ENCODE data around the gene DDX1. TPM values are rescaled to one million over a fixed set of nuclear protein-coding genes. Genes with fewer than 3 reads are reported as not detected.
"Not testable (repeated sequence)": the region's sequence is repeated elsewhere in the genome, so short reads cannot be mapped to it uniquely, and the experiment has no call there.

DDX1 gene
- total RNA-seq, result 117 and 124 TPM in 2 replicates
- polyA plus RNA-seq, result 28.4 and 41.2 TPM in 2 replicates
- 76.7 and 79.3 TPM in 2 replicates for polyA plus RNA-seq (2011; cell fraction: cytosol; rRNA removed)
- 66.9 and 89.7 TPM in 2 replicates for polyA plus RNA-seq (2011; cell fraction: nucleus; rRNA removed)
- 127 and 179 TPM in 2 replicates for polyA plus RNA-seq (2012)
- 34.2 and 38.7 TPM in 2 replicates for polyA minus RNA-seq
- 42.5 TPM for polyA minus RNA-seq (2011; cell fraction: cytosol; rRNA and poly(A)+ RNA removed)
- 35.5 and 40.1 TPM in 2 replicates for polyA minus RNA-seq (2011; cell fraction: nucleus; rRNA and poly(A)+ RNA removed)
- percentile 94 among the genes with signal in this experiment for Bru-seq, nascent RNA
- BruChase-seq, experiment 1, labeled RNA remaining after a 6-hour chase, result percentile 94 among the genes with signal in this experiment
- BruChase-seq, experiment 2, labeled RNA remaining after a 2-hour chase, result percentile 94 among the genes with signal in this experiment
- long read RNA-seq, transcript DDX1-201 (26 exons, 2,739 nt), result major isoform, 290 of 330 reads
- long read RNA-seq, partial matches to known transcripts, result 18 of 330 reads
- long read RNA-seq, other reads (novel, unspliced or antisense), result 22 of 330 reads

GRCh38 chr2:15591692-15592463 is at the start of gene DDX1:
DDX1 (plus strand) TSS chr2:15591868; CDS start chr2:15591934, 66 bp downstream.
- ChIA-PET POLR2A (no interaction called here), CTCF (interaction anchor here (2.9 kb wide), 1 partner anchor 15 kb away, joined by 23 read pairs; no protein-coding TSS in a partner anchor)
- DNase-seq (ENCODE audit: low read depth, low spot score) (peak; percentile 82), FAIRE-seq (no peak)
- H2AFZ ChIP-seq (ENCODE audit: low read depth, low read length), result peak within 1 kb of the TSS; percentile 95
- no peaks in the 10 kb centered on the region for H3K9me3 ChIP-seq (replicated peaks; ENCODE audit: control insufficient read depth, insufficient read depth, low read length)
- intact Hi-C loops (cut with micrococcal nuclease) (loop anchor here (1.0 to 2.0 kb wide), 2 partner anchors 15 to 422 kb away; no protein-coding TSS in a partner anchor), dilution Hi-C loops (cut with MboI; ENCODE audit: extremely low pct_ligation_motif_present, low sequenced_read_pairs) (no loop called here)
- H3K9ac ChIP-seq (replicated peaks; ENCODE audit: extremely low read depth, insufficient read depth, low read length), result peak within 1 kb of the TSS; percentile 94
- H3K36me3 ChIP-seq (ENCODE audit: control insufficient read depth in 2 of 2, extremely low read depth in 1 of 2, insufficient read depth in 2 of 2, low read length in 2 of 2), result peaks cover 6 to 11% of the 10 kb centered on the region in 2 experiments
- BruUV-seq (replicated peaks), result TSS peak; percentile 36
- no peaks in the 10 kb centered on the region for H3K9me1 ChIP-seq (replicated peaks; ENCODE audit: control insufficient read depth, extremely low read depth, insufficient read depth, low read length)
- peaks cover 47% of the 10 kb centered on the region for H3K79me2 ChIP-seq (ENCODE audit: control insufficient read depth, insufficient read depth, low read length)
- TF ChIP-seq MYC (IDR thresholded peaks at IDR 0.05; ENCODE audit: low read depth, low read length) (no peak), MAX (IDR thresholded peaks at IDR 0.05; ENCODE audit: insufficient read depth, insufficient read length) (peak; percentile 61), POLR2AphosphoS5 (IDR thresholded peaks at IDR 0.05; ENCODE audit: insufficient read depth, low read depth, low read length) (peak; percentile 82), POLR2A (IDR thresholded peaks at IDR 0.05; ENCODE audit: low read depth, low read length) (peak; percentile 82)
- peak within 1 kb of the TSS; percentile 74 for H3K27ac ChIP-seq (ENCODE audit: insufficient read depth, low read depth, low read length)
- peak within 1 kb of the TSS; percentile 74 to 99 (median 96) for H3K4me3 ChIP-seq (replicated peaks in 1 of 3; ENCODE audit: insufficient read depth in 1 of 3, low read depth in 1 of 3, low read length in 3 of 3)
- peak within 1 kb of the TSS; percentile 100 for H3K4me2 ChIP-seq (ENCODE audit: insufficient read depth, low read length)
- H3K27me3 ChIP-seq (ENCODE audit: control insufficient read depth in 2 of 2, insufficient read depth in 2 of 2, low read length in 2 of 2), result no peaks in the 10 kb centered on the region
- H3K4me1 ChIP-seq (ENCODE audit: control insufficient read depth, extremely low read depth, insufficient read depth, low read length), result peaks cover 15% of the 10 kb centered on the region
- H4K20me1 ChIP-seq (replicated peaks; ENCODE audit: control insufficient read depth, extremely low read depth, insufficient read depth, low read length), result no peaks in the 10 kb centered on the region

- BruUV-seq (replicated peaks); H2AFZ ChIP-seq (ENCODE audit: low read depth, low read length); H3K36me3 ChIP-seq (ENCODE audit: control insufficient read depth in 2 of 2, extremely low read depth in 1 of 2, insufficient read depth in 2 of 2, low read length in 2 of 2); dilution Hi-C loops (cut with MboI; ENCODE audit: extremely low pct_ligation_motif_present, low sequenced_read_pairs); DNase-seq (ENCODE audit: low read depth, low spot score); FAIRE-seq; CTCF ChIA-PET; H3K79me2 ChIP-seq (ENCODE audit: control insufficient read depth, insufficient read depth, low read length); H3K27ac ChIP-seq (ENCODE audit: insufficient read depth, low read depth, low read length); H3K4me3 ChIP-seq (replicated peaks in 1 of 3; ENCODE audit: insufficient read depth in 1 of 3, low read depth in 1 of 3, low read length in 3 of 3); H3K9me1 ChIP-seq (replicated peaks; ENCODE audit: control insufficient read depth, extremely low read depth, insufficient read depth, low read length); H3K27me3 ChIP-seq (ENCODE audit: control insufficient read depth in 2 of 2, insufficient read depth in 2 of 2, low read length in 2 of 2); H3K9ac ChIP-seq (replicated peaks; ENCODE audit: extremely low read depth, insufficient read depth, low read length); H3K9me3 ChIP-seq (replicated peaks; ENCODE audit: control insufficient read depth, insufficient read depth, low read length); H4K20me1 ChIP-seq (replicated peaks; ENCODE audit: control insufficient read depth, extremely low read depth, insufficient read depth, low read length); H3K4me2 ChIP-seq (ENCODE audit: insufficient read depth, low read length); intact Hi-C loops (cut with micrococcal nuclease); H3K4me1 ChIP-seq (ENCODE audit: control insufficient read depth, extremely low read depth, insufficient read depth, low read length); POLR2A ChIA-PET: not testable (repeated sequence)
These were observed 49.4 kb upstream of the DDX1 start for GRCh38 chr2:15542269-15542668.

All from endothelial cell of umbilical vein (primary cell).